IPS DF 19.7 (cell line): ENCODE data around the gene CTF1.
A peak's percentile ranks its signal among the peaks of the same experiment; 100 is the strongest.
"Not testable (repeated sequence)": the region's sequence is repeated elsewhere in the genome, so short reads cannot be mapped to it uniquely, and the experiment has no call there.

Experiments used
- DNase-seq: peaks from one replicate; pipeline ENCODE4 v3.0.0-alpha.2; 2013; ENCODE audit warnings: low read depth, low spot score

Gene CTF1

GRCh38 chr16:30896261-30896888 lies at the start of gene CTF1:
CTF1 (plus strand) TSS chr16:30896614; CDS start chr16:30896644, 30 bp downstream.
- DNase-seq, result peak; percentile 40

- DNase-seq, result no peak
Observed at GRCh38 chr16:30846649-30847402, 49.6 kb upstream of the CTF1 start.

- DNase-seq, result no peak
Observed at GRCh38 chr16:30850246-30850645, 46.2 kb upstream of the CTF1 start.

- DNase-seq, result no peak
Observed at GRCh38 chr16:30853758-30854157, 42.7 kb upstream of the CTF1 start.

GRCh38 chr16:30858111-30858495 lies 38.3 kb upstream of the CTF1 start:
- DNase-seq, result no peak

- no peak for DNase-seq
Observed at GRCh38 chr16:30858829-30859423, 37.5 kb upstream of the CTF1 start.

- not testable (repeated sequence) for DNase-seq
Observed at GRCh38 chr16:30860729-30861128, 35.7 kb upstream of the CTF1 start.

- not testable (repeated sequence) for DNase-seq
Observed at GRCh38 chr16:30863178-30863577, 33.2 kb upstream of the CTF1 start.

- no peak for DNase-seq
Observed at GRCh38 chr16:30866031-30866430, 30.4 kb upstream of the CTF1 start.

- DNase-seq, result no peak
Observed at GRCh38 chr16:30867747-30868146, 28.7 kb upstream of the CTF1 start.

GRCh38 chr16:30870904-30871303 lies 25.5 kb upstream of the CTF1 start:
- no peak for DNase-seq

- DNase-seq, result no peak
Observed at GRCh38 chr16:30874244-30874820, 22.1 kb upstream of the CTF1 start.

GRCh38 chr16:30874821-30875717 lies 21.3 kb upstream of the CTF1 start:
- peak; percentile 70 for DNase-seq

- DNase-seq, result no peak
Observed at GRCh38 chr16:30875871-30876801, 20.3 kb upstream of the CTF1 start.

- DNase-seq, result no peak
Observed at GRCh38 chr16:30876867-30877266, 19.5 kb upstream of the CTF1 start.

GRCh38 chr16:30882429-30883310 lies 13.7 kb upstream of the CTF1 start:
- DNase-seq, result no peak

GRCh38 chr16:30884760-30885159 lies 11.7 kb upstream of the CTF1 start:
- DNase-seq, result no peak

- DNase-seq, result no peak
Observed at GRCh38 chr16:30885196-30885595, 11.2 kb upstream of the CTF1 start.

- DNase-seq, result no peak
Observed at GRCh38 chr16:30886145-30886544, 10.3 kb upstream of the CTF1 start.
